HG03571 (cell line): ENCODE results near the gene CFAP74.

ENCODE experiments used
- ATAC-seq: cut with Tn5 transposase; IDR thresholded peaks from one replicate; pipeline ENCODE4 v1.9.1; 2021; ENCODE audit not compliant: unreplicated experiment

CFAP74 gene

DNA sequence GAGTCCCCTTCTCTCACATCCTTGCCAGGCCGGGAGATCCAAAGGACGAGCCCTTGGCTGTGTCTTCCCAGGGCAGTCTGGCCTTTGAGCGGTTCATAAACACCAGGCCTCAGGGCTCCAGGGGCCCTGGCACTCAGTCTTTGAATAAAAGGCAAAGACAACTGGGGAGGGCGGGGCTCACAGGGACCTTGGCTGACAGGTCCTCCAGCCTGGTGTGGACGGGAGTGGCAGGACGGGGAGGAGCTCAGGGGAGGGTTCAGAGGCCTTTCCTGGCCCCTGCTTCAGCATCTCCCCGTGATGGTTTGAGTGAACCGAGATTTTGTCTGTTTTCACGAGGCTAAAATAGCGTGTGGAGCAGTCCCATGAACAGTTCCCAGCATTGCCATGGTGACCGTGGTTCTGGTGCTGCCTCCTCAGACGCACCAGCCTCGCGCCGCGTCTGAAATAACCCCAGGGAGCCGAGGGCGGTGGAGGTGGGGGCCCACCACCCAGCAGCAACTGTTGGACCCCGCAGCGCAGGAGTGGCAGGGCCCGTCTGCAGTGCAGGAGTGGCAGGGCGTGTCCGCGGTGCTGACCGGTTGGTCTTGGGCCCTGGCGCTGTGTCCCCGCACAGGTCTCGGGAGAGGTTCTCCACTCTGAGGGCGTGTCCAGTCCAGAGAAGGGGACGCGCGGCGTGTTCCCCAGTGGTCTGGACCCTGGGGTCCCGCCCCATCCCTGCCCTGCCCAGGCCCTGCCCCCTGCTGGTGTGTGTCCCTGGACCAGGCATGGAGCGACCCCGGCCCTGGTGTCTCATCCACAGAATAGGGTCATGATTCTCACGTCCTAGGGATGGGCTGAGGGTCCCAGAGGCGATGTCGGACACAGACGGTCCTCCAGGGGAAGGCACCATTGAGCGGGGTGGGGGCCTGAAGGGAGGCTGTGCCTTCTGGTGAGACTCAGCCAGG, 39.5 kb upstream of the CFAP74 start:
- no peak for ATAC-seq

DNA sequence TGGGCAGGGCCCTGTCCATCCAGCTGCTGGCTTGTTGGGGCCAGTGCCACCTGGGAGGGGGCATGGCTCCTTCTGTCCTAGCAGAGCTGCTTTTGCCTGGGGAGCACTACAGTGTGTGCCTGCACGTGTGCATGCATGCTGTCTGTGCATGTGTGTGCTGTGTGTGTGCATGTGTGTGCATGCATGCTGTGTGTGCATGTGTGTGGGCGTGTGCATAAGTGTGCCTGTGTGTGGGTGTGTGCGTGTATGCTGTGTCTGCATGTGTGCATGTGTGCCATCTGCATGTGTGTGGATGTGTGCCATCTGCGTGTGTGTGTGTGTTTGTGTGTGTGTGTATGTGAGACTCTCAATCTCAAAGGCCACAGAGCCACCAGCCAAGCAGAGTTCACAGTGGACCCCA, 38.3 kb upstream of the CFAP74 start:
- no peak for ATAC-seq

DNA sequence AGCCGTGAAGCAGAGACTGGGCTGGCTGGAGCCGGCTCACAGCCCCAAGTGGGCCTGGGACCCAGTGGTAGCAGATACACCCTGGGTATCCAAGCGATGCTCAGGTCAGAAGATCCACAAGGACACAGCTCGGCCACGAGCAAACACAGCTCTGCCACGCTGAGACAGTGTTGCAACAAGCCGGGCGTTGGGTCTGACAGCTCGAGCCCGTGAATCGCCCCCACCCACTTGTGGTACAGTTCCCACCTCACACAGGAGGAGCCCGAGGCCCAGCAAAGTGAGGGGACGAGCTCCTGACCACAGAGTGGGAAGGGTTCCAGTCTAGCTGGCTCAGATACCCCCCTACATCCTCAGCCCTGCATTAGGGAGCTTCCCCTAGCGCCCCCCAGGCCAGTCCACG, 37.7 kb upstream of the CFAP74 start:
- no peak for ATAC-seq

DNA sequence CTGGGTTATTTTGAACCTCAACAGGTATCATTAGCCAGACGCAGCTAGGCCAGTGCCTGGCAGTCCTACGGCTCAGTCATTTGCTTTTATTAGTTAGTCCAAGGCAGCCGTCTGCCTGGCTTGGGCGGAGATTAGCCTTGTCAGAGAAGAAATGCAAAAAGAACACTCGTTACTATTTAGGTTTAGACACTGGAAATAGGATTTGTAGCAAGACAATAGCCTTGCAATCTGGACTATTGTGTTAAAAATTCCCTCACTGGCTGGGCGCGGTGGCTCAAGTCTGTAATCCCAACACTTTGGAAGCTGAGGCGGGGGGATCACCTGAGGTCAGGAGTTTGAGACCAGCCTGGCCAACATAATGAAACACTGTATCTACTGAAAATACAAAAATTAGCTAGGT, 35.7 kb upstream of the CFAP74 start:
- ATAC-seq: no peak

DNA sequence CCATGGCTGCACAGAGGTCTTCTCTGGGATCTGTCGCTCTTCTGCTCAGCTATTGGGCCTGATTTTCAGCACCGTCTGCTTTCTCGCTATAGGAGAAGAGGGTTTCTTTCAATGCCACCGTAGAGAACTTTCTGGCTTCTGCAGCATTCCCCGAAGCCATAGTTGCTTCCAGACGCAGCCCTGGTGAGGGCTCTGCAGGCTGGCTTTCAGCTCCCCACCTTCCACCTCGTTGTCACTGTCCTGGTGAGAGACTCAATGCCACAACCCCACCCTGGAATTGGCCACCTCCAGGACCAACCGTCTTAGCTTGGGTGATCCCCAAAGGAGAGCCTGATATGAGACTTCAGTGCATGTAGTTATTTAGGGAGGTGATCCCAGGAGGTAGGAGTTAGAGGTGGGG, 34.6 kb upstream of the CFAP74 start:
- ATAC-seq: no peak

DNA sequence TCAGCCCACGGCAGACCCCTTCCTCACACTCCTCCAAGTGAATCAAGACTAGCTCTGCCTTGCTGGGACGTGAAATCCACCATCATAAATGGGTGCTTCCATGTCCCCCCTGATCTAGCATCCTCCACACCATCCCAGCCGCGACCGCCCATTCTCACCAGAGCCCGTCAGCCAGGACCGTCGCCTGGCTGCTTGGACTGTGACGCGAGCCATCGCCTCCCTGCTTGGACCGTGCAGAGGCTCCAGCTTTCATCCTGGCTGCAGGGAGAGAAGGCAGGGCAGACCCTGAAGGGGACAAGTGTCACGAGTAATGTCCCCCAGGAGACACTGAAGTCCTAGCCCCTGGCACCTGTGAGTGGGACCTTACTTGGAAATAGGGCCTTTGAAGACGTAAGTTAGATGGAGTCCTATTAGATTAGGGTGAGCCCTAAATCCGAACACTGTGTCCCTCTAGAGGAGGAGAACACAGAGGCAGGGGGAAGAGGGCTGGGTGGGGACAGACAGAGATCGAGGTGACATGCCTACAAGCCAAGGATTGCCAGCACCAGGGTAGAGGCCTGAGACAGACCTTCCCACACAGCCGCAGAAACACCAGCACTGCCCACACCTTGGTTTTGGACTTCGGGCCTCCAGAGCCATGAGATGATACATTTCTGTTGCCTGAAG, 33.9 kb upstream of the CFAP74 start:
- ATAC-seq: no peak

DNA sequence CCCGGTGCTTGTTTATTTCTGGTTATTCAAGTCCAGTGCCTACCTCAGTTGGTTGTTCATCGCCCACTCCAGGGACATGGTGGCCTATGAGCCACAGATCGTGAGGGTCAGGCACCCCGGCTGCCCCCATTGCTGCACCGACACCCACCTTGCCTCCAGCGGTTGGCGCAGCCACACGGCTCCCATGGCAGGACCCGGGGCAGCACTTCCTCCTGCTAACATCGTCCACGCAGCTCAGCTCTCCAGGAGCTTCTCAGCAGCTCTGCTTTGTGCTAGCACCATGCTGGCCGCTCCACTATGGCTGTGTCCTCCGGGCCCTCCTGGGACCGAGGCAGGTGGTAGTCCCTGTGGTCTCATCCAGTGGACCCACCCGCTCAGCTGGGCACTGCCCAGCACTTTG, 32.7 kb upstream of the CFAP74 start:
- ATAC-seq: no peak

DNA sequence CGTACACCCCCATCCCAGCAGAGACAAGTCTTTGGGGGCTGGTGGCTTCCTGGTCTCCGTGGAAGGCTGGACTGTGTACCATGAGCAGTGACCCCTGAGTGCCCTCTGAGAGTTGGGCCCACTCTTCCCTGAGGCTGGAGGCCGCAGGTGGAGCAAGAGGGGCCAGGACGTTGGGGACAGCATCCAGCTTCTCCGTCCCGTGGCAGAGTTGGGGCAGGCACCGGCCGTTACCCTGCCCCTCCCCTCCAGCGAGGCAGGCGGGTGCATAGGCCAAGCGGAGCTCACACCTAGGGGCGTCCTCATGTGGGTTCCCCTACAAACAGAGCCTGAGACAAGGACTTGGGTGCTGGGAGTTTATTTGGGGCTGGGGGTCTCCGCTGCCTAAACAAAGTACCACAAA, 29.6 kb upstream of the CFAP74 start:
- no peak for ATAC-seq

DNA sequence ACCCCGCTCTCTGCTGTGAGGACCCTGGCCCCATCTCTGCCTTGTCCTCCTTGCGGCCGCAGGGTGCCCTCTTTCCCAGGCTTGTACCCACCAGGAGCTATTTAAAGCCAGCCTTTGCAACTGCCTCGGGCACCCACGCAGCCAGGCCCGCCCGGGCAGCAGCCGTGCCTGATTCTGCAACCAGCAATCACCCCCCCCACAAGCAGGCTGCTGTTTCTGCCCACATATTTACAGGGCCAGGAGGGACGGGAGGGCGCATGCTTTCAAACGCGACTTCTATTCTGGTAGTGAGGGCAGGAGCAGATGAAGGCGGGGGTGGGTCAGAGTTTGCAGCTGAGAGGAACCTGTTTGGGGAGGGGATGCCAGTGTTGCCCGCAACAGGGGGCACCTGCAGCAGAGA, 29.2 kb upstream of the CFAP74 start:
- no peak for ATAC-seq

DNA sequence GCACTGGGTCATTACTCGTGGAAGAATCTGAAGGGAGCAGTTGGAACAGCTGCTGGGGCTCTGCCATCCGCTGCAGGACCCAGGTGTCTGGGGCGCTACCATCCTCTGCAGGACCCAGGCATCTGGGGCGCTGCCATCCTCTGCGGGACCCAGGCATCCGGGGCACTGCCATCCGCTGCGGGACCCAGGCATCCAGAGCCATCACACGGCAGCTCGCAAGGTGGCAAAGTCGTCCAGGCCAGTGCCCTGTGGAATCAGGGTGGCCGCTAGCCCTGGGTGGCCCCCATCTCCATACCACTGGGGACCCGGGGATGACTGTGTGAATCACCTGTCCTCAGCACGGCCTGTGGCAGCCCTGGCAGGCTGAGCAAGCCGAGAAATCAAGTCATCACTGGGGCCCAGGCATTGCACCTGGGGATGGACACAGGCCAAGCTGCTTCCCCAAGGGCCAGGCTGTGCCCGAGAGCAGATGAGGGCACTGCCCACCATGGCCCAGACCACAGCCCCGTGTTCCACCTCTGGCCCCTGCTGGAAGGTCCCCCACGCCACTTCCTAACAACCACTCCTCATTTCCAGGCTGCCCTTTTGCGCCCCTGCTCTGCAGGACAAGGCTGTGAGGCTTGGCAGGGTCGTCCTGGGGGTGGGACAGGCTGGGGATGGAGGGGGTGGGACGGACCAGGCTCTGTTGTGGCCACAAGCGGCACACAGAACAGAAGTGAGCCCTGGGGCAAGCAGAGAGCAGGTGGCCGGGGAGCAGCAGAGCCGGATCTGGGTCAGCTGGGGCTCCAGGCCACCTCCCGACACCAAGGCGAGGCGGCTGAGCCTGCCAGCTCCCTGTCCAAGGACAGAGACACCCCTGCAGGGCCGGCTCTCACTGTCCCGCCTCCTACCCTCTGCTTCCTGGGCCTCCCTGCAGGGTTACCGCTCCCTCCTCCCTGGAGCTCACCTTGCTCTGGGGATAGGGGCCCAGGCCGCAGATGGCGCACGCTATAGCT, 28.3 kb upstream of the CFAP74 start:
- no peak for ATAC-seq

DNA sequence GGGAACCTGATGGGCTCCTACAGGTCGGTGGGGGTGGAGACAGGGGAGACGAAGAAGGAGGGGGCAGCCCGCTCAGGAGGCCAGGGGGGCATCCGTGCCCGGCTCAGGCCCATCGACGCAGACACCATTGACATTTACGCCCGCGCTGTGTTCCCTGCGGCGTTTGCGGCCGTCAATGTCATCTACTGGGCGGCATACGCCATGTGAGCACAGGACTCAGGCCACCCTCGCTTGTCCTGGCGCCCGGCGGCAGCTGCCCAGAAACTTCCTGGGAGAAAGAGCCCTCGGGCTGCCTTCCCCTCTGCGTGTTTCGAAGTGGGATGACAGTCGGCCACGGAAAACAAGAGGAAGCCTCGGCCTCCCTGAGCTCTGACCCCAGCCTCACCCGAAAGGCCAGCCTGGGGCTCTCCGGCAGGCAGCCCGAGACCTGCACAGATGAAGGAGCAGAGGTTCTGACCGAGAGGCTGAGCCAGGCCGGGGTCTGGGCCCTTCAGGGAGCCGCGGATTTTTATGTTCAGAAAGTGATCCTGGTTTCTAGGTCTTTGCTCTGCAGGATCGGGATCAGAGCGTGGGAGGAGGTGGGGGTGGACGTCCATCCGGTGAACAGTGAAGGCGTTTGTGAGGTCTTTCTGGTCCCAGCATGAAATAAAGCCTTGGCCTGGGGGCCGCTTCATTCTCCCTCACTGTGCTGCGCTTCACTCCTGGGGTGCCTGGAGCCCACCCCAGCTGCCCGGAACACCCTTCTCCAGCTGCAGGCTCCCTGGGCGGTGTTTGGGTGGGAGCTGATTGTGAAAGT, 26.7 kb upstream of the CFAP74 start:
- no peak for ATAC-seq

DNA sequence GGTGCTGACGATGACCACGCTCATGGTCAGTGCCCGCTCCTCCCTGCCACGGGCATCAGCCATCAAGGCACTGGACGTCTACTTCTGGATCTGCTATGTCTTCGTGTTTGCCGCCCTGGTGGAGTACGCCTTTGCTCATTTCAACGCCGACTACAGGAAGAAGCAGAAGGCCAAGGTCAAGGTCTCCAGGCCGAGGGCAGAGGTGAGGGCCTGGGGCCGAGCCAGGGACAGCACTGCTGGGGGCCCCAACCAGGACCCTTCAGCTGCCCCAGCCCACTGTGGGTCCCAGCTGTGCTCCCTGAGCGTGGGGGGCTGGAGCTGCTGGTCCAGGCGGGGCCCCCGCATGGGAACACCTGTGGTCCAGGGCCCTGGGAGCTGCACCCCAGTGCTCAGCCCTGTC, 26.0 kb upstream of the CFAP74 start:
- no peak for ATAC-seq

DNA sequence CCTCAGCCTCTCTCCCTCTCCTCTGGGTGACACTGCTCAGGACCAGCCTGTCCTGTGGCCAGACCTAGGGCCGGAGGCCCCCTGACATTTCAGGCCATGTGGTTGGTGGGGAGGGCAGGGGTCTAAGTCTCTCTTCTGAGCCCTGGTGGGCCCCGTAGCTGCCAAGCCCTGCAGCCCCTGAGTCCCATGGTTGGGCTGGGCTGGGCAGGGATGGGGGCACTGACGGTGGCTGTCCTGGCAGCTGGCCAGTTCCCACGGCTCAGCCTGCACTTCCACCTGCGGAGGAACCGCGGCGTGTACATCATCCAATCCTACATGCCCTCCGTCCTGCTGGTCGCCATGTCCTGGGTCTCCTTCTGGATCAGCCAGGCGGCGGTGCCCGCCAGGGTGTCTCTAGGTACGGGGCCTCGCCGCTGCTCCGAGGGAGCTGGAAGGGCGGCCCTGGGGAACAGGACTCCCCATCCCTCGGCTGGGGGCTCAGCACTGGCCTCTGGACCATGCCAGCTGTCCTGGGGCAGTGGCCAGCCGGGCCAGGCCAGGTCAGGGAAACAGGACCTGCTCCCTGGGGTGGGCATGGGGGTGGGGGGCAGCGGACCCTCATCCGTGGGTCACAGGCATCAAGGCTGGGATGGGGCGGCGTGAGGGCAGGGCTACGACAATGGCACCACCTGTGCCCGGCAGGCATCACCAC, 25.4 kb upstream of the CFAP74 start:
- ATAC-seq: no peak

DNA sequence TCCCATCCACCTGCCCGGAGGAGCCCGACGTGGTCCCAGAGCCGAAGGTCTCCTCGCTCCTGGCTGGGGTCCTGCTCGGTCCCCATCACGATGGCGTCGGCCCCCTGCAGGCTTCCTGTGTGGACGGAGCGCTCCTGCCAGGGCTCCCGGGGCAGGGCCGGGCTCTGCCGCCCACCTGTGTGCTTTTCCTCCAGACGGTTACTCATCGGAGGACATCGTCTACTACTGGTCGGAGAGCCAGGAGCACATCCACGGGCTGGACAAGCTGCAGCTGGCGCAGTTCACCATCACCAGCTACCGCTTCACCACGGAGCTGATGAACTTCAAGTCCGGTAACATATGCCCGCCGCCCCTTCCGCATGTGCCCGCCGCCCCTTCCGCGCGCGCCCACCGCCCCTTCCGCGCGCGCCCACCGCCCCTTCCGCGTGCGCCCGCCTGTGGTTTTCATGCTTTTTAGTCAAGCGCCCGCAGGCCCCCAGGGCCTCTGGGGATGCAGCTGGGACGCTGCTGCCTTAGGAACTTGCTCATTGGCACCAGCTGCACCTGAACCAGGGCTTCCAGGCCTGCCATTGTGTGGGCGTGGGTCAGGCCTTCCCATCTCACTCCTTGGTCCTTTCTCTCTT, 24.5 kb upstream of the CFAP74 start:
- ATAC-seq: no peak

DNA sequence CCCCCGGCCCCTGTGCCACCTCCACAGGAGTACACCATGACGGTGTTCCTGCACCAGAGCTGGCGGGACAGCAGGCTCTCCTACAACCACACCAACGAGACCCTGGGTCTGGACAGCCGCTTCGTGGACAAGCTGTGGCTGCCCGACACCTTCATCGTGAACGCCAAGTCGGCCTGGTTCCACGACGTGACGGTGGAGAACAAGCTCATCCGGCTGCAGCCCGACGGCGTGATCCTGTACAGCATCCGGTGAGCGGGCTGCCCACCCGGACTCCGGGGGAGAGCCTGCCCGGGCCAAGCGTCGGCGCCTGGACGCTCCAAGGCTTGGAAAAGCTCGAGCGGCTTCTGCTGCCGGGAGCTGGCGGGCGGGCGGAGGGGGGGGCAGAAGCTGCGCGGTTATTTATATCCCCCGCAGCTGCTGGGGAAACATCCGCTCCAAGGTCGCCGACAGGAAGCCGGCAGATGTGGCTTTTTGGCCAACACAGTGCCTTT, 21.9 kb upstream of the CFAP74 start:
- no peak for ATAC-seq

DNA sequence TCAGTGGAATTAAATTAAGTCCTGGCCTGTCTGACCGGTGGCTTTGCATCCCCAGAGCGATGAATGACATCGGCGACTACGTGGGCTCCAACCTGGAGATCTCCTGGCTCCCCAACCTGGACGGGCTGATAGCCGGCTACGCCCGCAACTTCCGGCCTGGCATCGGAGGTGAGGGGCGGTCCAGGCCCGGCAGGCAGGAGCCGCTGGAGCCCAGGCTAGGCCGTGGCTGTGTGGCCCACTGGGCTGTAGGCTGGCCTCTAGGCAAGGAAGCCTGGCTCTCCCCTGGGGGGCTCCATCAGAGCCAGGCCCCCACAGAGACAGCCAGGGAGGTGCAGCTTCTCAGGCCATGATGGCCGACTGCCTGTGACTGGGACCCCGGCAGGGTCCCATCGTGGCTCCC, 21.3 kb upstream of the CFAP74 start:
- ATAC-seq: no peak

DNA sequence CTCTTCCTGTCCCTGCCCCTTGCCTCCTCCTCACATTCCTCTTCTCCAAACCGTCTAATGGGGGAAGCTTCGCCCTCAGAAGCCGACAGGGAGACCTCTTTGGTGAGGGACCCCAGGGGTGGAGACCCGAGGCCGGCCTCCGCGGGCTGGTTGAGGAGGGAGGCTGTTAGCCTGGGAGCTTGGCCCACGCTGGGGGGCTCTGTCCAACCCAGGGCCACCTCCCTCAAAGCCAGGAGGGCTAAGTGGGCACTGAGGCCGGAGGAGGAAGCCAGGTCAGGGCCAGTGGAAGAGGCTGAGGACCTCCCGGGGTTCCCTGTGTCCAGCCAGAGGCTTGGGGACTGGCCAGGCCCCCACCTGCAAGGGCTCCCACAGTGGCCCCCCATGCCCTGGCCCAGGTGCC, 20.9 kb upstream of the CFAP74 start:
- no peak for ATAC-seq

DNA sequence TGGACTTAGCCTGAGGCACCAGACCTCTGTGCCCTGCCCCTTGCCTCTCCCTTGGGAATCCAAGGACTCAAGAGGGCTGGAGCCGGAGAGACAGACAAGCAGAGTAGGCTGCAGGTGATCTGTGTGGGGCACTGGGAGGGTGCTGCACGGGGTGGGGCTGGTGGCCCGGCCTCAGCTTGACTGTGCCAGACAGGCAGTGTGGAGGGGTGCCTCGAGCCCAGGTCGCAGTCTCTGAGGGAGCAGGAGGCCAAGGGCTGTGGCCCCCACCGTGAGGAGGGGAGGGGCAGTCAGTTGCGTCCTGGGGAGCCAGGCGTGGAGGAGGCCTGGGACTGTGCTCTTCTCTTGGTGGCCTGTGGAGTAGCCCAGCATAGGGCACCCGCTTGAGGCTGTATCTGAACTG, 19.6 kb upstream of the CFAP74 start:
- ATAC-seq: no peak

DNA sequence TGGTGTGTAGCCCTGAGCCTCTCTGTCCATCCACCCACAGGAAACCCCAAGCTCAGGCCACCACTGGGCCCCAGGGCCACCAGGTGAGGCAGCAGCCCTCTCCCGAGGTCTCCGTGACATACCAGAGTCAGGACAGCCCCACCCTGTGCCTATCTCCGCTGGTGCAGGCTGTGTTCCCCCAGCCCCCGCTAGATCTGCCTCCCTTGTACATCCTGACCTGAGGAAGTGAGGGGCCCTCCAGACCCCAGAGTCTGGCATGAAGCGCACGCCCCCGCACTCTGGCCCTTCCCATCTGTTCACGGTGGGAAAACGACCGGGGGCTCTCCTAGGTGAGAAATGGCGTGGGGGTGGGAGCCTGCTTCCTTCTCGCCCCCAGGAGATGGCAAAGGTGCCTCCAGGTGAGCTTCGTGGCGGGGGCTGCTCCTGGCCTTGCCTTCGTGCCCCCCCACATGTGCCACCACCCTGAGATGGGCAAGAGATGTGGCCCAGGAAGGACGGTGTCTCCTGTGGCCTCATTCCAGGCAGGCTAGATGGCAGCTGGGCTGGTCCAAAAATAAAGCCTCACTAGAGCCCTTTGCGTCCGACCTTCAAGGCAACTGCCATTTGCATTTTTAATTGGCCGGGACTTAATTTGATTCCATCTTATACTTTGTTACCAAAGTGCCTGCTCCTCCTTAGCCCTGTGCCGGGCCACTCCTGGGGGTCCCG, 18.6 kb upstream of the CFAP74 start:
- no peak for ATAC-seq
